Sigmoid colon (tissue), 3 donors: ENCODE measurements around the gene SUSD1.

ENCODE experiments used
- POLR2A ChIP-seq, 2 donors: fragments of 450-650 bp; IDR thresholded peaks; one replicate each; pipeline ENCODE4 v1.6.1; 2016; ENCODE audit warnings: antibody characterized with exemption in 2 of 2, mild to moderate bottlenecking in 2 of 2, moderate library complexity in 2 of 2
- TF ChIP-seq, protein P1 (sequence below), 4 experiments: fragments of 450-650 bp in 3 of 4; fragments of 200-600 bp in 1 of 4; IDR thresholded peaks; one replicate each; pipeline ENCODE4 v1.5.1; 2016 to 2019; ENCODE audit warnings: antibody characterized with exemption in 4 of 4, mild to moderate bottlenecking in 3 of 4, moderate library complexity in 2 of 4

DNA sequence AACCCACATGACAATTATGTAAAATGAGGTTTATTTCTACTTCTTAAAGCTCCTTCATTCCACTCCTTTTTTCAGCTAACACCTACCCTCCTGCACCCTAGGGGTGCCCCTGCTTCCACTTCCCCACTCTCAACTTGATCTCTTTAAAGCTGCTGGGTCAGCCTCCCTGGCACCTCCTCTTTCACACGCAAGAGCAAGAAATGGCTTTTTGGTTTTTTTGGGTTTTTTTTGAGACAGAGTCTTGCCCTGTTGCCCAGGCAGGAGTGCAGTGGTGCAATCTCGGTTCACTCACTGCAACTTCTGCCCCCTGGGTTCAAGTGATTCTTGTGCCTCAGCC, 64.4 kb downstream of the SUSD1 start:
- TF ChIP-seq, protein P1, sequence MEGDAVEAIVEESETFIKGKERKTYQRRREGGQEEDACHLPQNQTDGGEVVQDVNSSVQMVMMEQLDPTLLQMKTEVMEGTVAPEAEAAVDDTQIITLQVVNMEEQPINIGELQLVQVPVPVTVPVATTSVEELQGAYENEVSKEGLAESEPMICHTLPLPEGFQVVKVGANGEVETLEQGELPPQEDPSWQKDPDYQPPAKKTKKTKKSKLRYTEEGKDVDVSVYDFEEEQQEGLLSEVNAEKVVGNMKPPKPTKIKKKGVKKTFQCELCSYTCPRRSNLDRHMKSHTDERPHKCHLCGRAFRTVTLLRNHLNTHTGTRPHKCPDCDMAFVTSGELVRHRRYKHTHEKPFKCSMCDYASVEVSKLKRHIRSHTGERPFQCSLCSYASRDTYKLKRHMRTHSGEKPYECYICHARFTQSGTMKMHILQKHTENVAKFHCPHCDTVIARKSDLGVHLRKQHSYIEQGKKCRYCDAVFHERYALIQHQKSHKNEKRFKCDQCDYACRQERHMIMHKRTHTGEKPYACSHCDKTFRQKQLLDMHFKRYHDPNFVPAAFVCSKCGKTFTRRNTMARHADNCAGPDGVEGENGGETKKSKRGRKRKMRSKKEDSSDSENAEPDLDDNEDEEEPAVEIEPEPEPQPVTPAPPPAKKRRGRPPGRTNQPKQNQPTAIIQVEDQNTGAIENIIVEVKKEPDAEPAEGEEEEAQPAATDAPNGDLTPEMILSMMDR (IDR thresholded peaks at IDR 0.05), result no peak
- TF ChIP-seq POLR2A (IDR thresholded peaks at IDR 0.05), result no peak
